GM12878 (cell line): Measurements from ENCODE around the gene NOC2L. TPM values are rescaled to one million over a fixed set of nuclear protein-coding genes. Genes with fewer than 3 reads are reported as not detected.

Source experiments
- ATAC-seq: fragments of 200-7000 bp; cut with Tn5 transposase; 3 replicates; pipeline ENCODE4 v1.9.1; 2020; ENCODE audit warnings: mild to moderate bottlenecking, moderate library complexity
- BruUV-seq: library from RNA; stranded (reverse); fragments of 400-500 nt; replicated peaks from 2 replicates; lab custom pipeline; 2021; lab: Mats Ljungman, UMichigan
- CTCF ChIA-PET: fragments of 300-600 bp; sonication (Branson Sonifier 250); formaldehyde crosslinking; extraction: SDS; loops from one replicate; lab custom pipeline; 2021; ENCODE audit warnings: inconsistent platforms; lab: Yijun Ruan, JAX
- POLR2A ChIA-PET: fragments of 350-600 bp; formaldehyde crosslinking; extraction: SDS; loops from one replicate; lab custom pipeline; 2021; ENCODE audit warnings: inconsistent platforms; lab: Charles Lee
- RAD21 ChIA-PET: fragments of 300-600 bp; sonication (Branson Sonifier 250); formaldehyde crosslinking; loops from one replicate; lab custom pipeline; 2023; ENCODE audit warnings: antibody characterized with exemption; ENCODE audit not compliant: unreplicated experiment; lab: Charles Lee
- SMC1A ChIA-PET: fragments of 300-600 bp; sonication (Branson Sonifier 250); formaldehyde crosslinking; loops from one replicate; lab custom pipeline; 2023; ENCODE audit not compliant: unreplicated experiment, uncharacterized antibody; lab: Charles Lee
- DNase-seq: peaks from one replicate; pipeline ENCODE4 v3.0.0-alpha.2; 2011; ENCODE audit warnings: low read depth, low spot score
- FAIRE-seq: peaks from 3 replicates; lab custom pipeline; 2011; peaks lifted over from hg19 to GRCh38; lab: Jason Lieb, UNC
- H2AFZ ChIP-seq: 2 replicates; pipeline ENCODE4 v1.6.0; 2011; ENCODE audit warnings: low read depth, low read length, control low read depth; ENCODE audit not compliant: control insufficient read depth
- H3K27ac ChIP-seq: 2 replicates; pipeline ENCODE4 v1.5.1; 2011; ENCODE audit warnings: control low read depth; ENCODE audit not compliant: control insufficient read depth, insufficient read depth
- H3K27me3 ChIP-seq, 2 experiments: replicated peaks in 1 of 2; 2 replicates each; pipeline versions ENCODE4 v1.6.0 to v1.6.1; 2011; ENCODE audit warnings: low read length in 1 of 2; ENCODE audit not compliant: control insufficient read depth in 2 of 2, insufficient read depth in 2 of 2
- H3K36me3 ChIP-seq, 2 experiments: 2 replicates each; pipeline ENCODE4 v1.5.1; 2011; ENCODE audit warnings: low read length in 1 of 2; ENCODE audit not compliant: control insufficient read depth in 2 of 2, insufficient read depth in 2 of 2
- H3K4me1 ChIP-seq: 2 replicates; pipeline ENCODE4 v1.6.1; 2011; ENCODE audit warnings: mild to moderate bottlenecking, low read length, moderate library complexity, mixed read lengths; ENCODE audit not compliant: control insufficient read depth, insufficient read depth
- H3K4me2 ChIP-seq: 2 replicates; pipeline ENCODE4 v1.6.0; 2011; ENCODE audit warnings: control low read depth; ENCODE audit not compliant: control insufficient read depth, insufficient read depth
- H3K4me3 ChIP-seq: fragments of 200-600 bp; sonication (generic); 2 replicates; pipeline ENCODE4 v1.5.1; 2016
- H3K79me2 ChIP-seq: 2 replicates; pipeline ENCODE4 v1.6.0; 2011; ENCODE audit warnings: low read length; ENCODE audit not compliant: control insufficient read depth, insufficient read depth
- H3K9ac ChIP-seq: 2 replicates; pipeline ENCODE4 v1.8.0; 2011; ENCODE audit warnings: low read length, control low read depth, mixed read lengths; ENCODE audit not compliant: control insufficient read depth, insufficient read depth
- H3K9me3 ChIP-seq: replicated peaks from 3 replicates; pipeline ENCODE4 v1.5.1; 2011; ENCODE audit warnings: mild to moderate bottlenecking, low read length; ENCODE audit not compliant: control insufficient read depth, insufficient read depth
- H4K20me1 ChIP-seq: 2 replicates; pipeline ENCODE4 v1.6.0; 2011; ENCODE audit not compliant: control insufficient read depth, insufficient read depth
- ATF3 ChIP-seq: IDR thresholded peaks from 2 replicates; pipeline ENCODE4 v1.6.1; 2011; ENCODE audit warnings: low read depth, mild to moderate bottlenecking, low read length, moderate library complexity, borderline replicate concordance; ENCODE audit errors: extremely low read depth
- BHLHE40 ChIP-seq, 2 experiments: fragments of 450-650 bp in 1 of 2; IDR thresholded peaks; 2 replicates each; pipeline ENCODE4 v1.6.1; 2011 to 2017; ENCODE audit warnings: low read depth in 2 of 2, borderline replicate concordance in 1 of 2, improper control_type of control experiment in 1 of 2, low read length in 1 of 2, mild to moderate bottlenecking in 1 of 2
- BMI1 ChIP-seq: fragments of 450-650 bp; IDR thresholded peaks from 2 replicates; pipeline ENCODE4 v1.6.1; 2016; ENCODE audit warnings: mild to moderate bottlenecking, moderate library complexity, borderline replicate concordance
- CREM ChIP-seq: IDR thresholded peaks from 2 replicates; pipeline ENCODE4 v1.6.1; 2014; ENCODE audit warnings: antibody characterized with exemption, low read depth
- ELK1 ChIP-seq: IDR thresholded peaks from 2 replicates; pipeline ENCODE4 v1.6.1; 2012; ENCODE audit warnings: low read depth, low read length, improper control_type of control experiment
- EP300 ChIP-seq, 2 experiments: fragments of 150-350 bp in 1 of 2; IDR thresholded peaks; 2 replicates each; pipeline ENCODE4 v1.6.1; 2011 to 2012; ENCODE audit warnings: low read depth in 2 of 2, low read length in 2 of 2, borderline replicate concordance in 1 of 2, improper control_type of control experiment in 1 of 2, inconsistent platforms in 1 of 2; ENCODE audit not compliant: control insufficient read depth in 1 of 2
- FOS ChIP-seq: IDR thresholded peaks from 3 replicates; pipeline ENCODE4 v1.6.1; 2011; ENCODE audit warnings: borderline replicate concordance; ENCODE audit not compliant: insufficient read length; ENCODE audit errors: extremely low read depth
- HSF1 ChIP-seq: fragments of 150-350 bp; IDR thresholded peaks from 2 replicates; pipeline ENCODE4 v1.6.1; 2014; ENCODE audit warnings: mild to moderate bottlenecking, low read depth, low read length
- IKZF1 ChIP-seq: fragments of 450-650 bp; conservative IDR thresholded peaks from 2 replicates; pipeline ENCODE4 v1.6.1; 2017; ENCODE audit warnings: antibody characterized with exemption, mild to moderate bottlenecking
- KAT2A ChIP-seq: conservative IDR thresholded peaks from 2 replicates; pipeline ENCODE4 v1.6.1; 2011; ENCODE audit warnings: low read depth, low read length; ENCODE audit not compliant: control insufficient read depth
- MEF2A ChIP-seq: IDR thresholded peaks from 2 replicates; pipeline ENCODE4 v1.6.1; 2011; ENCODE audit warnings: low read depth, mild to moderate bottlenecking, low read length, moderate library complexity; ENCODE audit not compliant: insufficient read depth
- MEF2B ChIP-seq: fragments of 450-650 bp; IDR thresholded peaks from 2 replicates; pipeline ENCODE4 v1.6.1; 2018; ENCODE audit warnings: mild to moderate bottlenecking, moderate library complexity; ENCODE audit not compliant: partially characterized antibody, poor library complexity, severe bottlenecking
- MTA3 ChIP-seq: IDR thresholded peaks from 2 replicates; pipeline ENCODE4 v1.6.1; 2012; ENCODE audit warnings: low read length, inconsistent platforms, borderline replicate concordance
- NR2C2 ChIP-seq: IDR thresholded peaks from 2 replicates; pipeline ENCODE4 v1.6.1; 2011; ENCODE audit warnings: borderline replicate concordance, low read depth; ENCODE audit not compliant: control insufficient read depth, insufficient read length
- STAT1 ChIP-seq: fragments of 450-650 bp; conservative IDR thresholded peaks from 2 replicates; pipeline ENCODE4 v1.6.1; 2014; ENCODE audit warnings: antibody characterized with exemption, mild to moderate bottlenecking
- TAF1 ChIP-seq: IDR thresholded peaks from 2 replicates; pipeline ENCODE4 v1.6.1; 2011; ENCODE audit warnings: mild to moderate bottlenecking, low read depth, low read length, borderline replicate concordance
- ZBED1 ChIP-seq: IDR thresholded peaks from 2 replicates; pipeline ENCODE4 v1.6.1; 2016; ENCODE audit warnings: borderline replicate concordance
- WGBS: methylation state at CpG from one replicate; pipeline ENCODE4 v1.1.6; 2016; ENCODE audit warnings: low lambda C conversion rate; ENCODE audit not compliant: insufficient replicate concordance, insufficient coverage; ENCODE audit errors: missing lambda C conversion rate; 5-methylcytosine and 5-hydroxymethylcytosine counted together
- in situ Hi-C: fragments of 300-500 bp; cut with MboI; formaldehyde crosslinking; loops from 9 replicates; pipeline ENCODE4 v1.14.3; 2018; ENCODE audit warnings: mixed read lengths
- intact Hi-C: fragments of 100-400 bp; cut with micrococcal nuclease; formaldehyde crosslinking; loops from one replicate; pipeline ENCODE4 v1.14.2; 2022; ENCODE audit not compliant: unreplicated experiment
- polyA plus RNA-seq, 11 experiments: library from polyadenylated mRNA; depleted of rRNA in 4 of 11; unstranded in 6 of 11; stranded (reverse) in 5 of 11; fragments of >200 nt; fragmentation: Nextera tagmentation in 4 of 11; fragmentation: Illumina TruSeq in 1 of 11; extraction: Ambion mirVana in 4 of 11; extraction: Trizol in 1 of 11; gene quantifications; 1 replicate in 1 of 11; 2 replicates in 10 of 11; pipeline versions ENCODE4 v1.2.1 to v1.2.3, GENCODE V29; 2011 to 2016; ENCODE audit warnings: inconsistent platforms in 2 of 11, missing spikeins in 2 of 11, low read depth in 1 of 11
- total RNA-seq, 4 experiments: library from RNA; depleted of rRNA in 3 of 4; stranded (reverse); fragments of >200 nt in 3 of 4; fragmentation: Illumina TruSeq in 1 of 4; extraction: Trizol in 1 of 4; gene quantifications; 2 replicates each; pipeline versions ENCODE4 v1.2.1 to v1.2.3, GENCODE V29; 2013 to 2021

The NOC2L gene
- total and polyA plus RNA-seq, 10 of the 15 experiments (the other 5 are each of a cell fraction or from before 2014, with no cell fraction given) = 1.3 to 171 (median 64.3) TPM

GRCh38 chr1:920521-920920 lies 38.5 kb downstream of the NOC2L start (continued):
- no peak for TF ChIP-seq HSF1
- TF ChIP-seq CREM = no peak
- no peak for TF ChIP-seq IKZF1
- no peak for TF ChIP-seq ZBED1
- TF ChIP-seq BHLHE40 (IDR thresholded peaks at IDR 0.05; ENCODE audit: borderline replicate concordance in 1 of 2, low read depth in 2 of 2, low read length in 1 of 2) = no peak
- no peak for TF ChIP-seq ATF3

GRCh38 chr1:920010-920409 lies 39.0 kb downstream of the NOC2L start:
- RAD21 ChIA-PET = no interaction called here
- H3K4me2 ChIP-seq = no peak overlapping the region
- CTCF ChIA-PET = interaction anchor here (0.8 to 1.3 kb wide), 2 partner anchors 14 to 15 kb away, joined by 3 to 6 read pairs; no protein-coding TSS in a partner anchor

More at GRCh38 chr1:920010-920409, 39.0 kb downstream of the NOC2L start:
- WGBS = 49% methylated on average over 23 of the region's 23 CpGs
- Histone ChIP-seq H3K9me3 (no peaks in the 10 kb centered on the region), H3K27ac (no peak overlapping the region), H3K79me2 (no peaks in the 10 kb centered on the region), H4K20me1 (no peaks in the 10 kb centered on the region; the same call in none of the 2 replicates), H3K4me1 (no peaks in the 10 kb centered on the region), H3K4me3 (no peak overlapping the region), H3K36me3 (no peaks in the 10 kb centered on the region), H2AFZ (no peak overlapping the region), H3K9ac (no peak overlapping the region), H3K27me3 (peaks cover 9 to 16% of the 10 kb centered on the region in 2 experiments)
- POLR2A ChIA-PET = no interaction called here
- no peak for ATAC-seq
- DNase-seq = no peak
- intact Hi-C loops (no loop called here), in situ Hi-C loops (no loop called here)
- SMC1A ChIA-PET = no interaction called here
- FAIRE-seq = no peak
- TF ChIP-seq MTA3 = no peak
- TF ChIP-seq ELK1 = no peak
- no peak for TF ChIP-seq TAF1
- no peak for TF ChIP-seq FOS
- TF ChIP-seq NR2C2 = no peak
- no peak for TF ChIP-seq CREM
- TF ChIP-seq STAT1 = no peak
- no peak for TF ChIP-seq MEF2A
- no peak for TF ChIP-seq MEF2B
- no peak for TF ChIP-seq BMI1
- no peak for TF ChIP-seq KAT2A
- TF ChIP-seq EP300 (IDR thresholded peaks at IDR 0.05; ENCODE audit: borderline replicate concordance in 1 of 2, control insufficient read depth in 1 of 2, low read depth in 2 of 2, low read length in 2 of 2) = no peak
- no TSS peak for BruUV-seq
